GM19468 (cell line): ENCODE measurements around the gene SHCBP1L.
"Not testable (repeated sequence)": the region's sequence is repeated elsewhere in the genome, so short reads cannot be mapped to it uniquely, and the experiment has no call there.

ENCODE experiments used
- ATAC-seq: cut with Tn5 transposase; IDR thresholded peaks from one replicate; pipeline ENCODE4 v1.9.1; 2021; ENCODE audit warnings: mild to moderate bottlenecking, moderate library complexity, moderate number of reproducible peaks; ENCODE audit not compliant: unreplicated experiment; ENCODE audit errors: extremely low read depth

The SHCBP1L gene

DNA sequence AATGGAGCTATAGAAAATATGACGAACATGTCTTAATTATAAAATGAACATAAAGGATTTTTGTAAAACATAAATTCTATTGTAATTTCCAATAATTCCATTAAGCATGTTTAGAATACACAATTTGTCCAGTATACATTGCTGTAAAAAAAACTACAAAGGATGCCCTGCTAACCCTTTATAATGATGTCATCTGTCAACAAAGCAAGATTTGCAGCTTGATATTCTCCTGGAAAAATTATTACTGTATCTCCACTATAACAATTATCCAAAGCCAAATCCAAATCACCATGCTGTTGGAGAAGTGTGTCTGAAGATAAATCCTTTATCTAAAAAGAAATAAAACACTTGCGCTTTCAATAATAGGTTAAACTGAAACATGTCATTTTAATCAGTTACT, 47.6 kb downstream of the SHCBP1L start:
- ATAC-seq: no peak

DNA sequence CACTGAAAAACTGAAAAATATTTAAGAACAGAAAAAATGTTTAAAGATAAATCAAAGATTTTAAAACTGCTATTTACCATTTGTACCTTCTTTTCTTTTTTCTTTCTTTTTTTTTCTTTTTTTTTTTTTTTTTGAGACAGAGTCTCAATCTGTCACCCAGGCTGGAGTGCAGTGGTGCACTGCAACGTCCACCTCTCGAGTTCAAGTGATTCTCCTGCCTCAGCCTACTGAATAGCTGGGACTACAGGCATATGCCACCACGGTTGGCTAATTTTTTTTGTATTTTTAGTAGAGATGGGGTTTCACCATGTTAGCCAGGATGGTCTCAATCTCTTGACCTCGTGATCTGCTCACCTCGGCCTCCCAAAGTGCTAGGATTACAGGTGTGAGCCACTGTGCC, 51.0 kb downstream of the SHCBP1L start:
- ATAC-seq: not testable (repeated sequence)

DNA sequence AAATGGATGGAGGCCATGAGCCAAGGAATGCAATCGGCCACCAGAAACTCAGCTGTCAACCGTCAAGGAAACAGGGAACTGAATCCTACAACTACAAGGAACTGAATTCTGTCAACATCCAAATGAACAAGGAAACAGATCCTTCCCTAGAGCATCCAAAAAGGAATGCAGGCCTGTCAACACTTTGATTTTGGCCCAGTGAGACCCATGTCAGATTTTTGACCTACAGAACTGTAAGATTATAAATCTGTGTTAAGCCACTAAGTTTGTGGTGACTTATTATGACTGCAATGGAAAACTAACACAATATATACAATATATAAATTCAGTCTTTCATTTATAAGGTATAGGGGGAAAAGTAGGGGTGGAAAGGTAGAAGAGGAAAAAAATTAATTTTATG, 55.3 kb downstream of the SHCBP1L start:
- ATAC-seq: no peak

DNA sequence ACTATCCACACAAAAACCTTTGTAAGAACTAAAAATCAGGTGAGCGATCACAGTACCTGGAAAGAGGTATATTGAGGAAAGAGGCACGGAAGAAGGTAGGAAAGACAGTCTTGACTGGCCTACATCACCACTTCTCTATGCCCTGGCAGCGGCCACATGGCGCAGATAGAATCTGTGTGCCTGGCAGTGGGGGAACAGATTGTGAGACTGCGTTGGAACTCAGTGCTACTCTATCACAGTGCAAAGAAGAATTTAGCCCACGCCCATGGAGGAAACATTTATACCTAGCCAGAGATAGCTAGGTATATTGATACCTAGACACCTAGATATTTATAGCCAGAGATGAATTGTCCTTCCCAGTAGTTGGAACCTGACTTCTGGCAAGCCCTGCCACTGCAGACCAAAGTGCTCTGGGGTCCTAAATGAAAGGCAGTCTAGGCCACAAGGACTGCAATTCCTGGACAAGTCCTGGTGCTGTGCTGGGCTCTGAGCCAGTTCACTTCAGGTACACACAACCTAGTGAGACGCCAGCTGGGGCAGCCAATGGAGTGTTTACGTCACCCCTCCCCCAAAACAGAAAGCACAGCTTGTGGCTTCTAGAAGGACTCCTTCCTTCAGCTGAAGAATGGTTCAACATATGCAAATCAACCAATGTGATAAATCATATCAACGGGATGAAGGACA, 61.9 kb downstream of the SHCBP1L start:
- ATAC-seq: no peak

GRCh38 chr1:182889997-182890396, 63.0 kb downstream of the SHCBP1L start:
- no peak for ATAC-seq

DNA sequence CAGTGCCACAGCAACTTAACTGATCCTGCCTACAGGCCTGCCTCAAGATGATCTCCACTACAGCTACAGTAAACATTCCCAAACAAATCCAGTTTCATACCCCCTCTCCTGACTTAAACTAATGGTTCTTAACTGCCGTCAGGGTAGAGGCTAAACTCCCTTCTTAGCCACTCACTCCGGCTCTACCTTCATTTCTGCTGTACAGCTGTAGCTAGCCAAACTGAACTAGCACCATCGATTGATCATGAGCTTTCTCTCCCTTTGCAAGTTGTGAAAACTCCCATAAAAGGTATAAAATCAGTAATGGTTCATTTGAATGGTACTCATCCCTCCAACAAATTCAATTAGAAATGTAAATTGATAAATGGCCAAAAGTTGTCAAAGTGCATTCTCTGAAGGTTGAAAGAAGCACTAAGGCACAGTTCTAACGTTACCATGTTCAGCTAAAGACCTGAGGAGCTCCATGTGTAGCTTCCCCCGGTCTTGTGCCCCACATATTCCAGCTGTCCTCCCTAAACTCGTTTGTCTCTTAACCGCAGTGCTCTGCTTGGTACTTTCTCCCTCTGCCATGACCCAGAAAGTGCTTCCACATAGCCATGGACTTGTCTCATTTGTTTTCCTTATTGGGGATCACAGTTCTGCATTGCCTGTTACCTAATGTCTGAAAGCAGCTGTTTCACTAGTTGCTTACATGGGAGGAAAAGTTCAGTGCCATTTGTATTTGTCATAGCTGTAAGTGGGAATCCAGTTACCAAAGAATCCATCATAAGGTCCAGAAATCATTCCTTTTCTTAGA, 64.0 kb downstream of the SHCBP1L start:
- no peak for ATAC-seq

DNA sequence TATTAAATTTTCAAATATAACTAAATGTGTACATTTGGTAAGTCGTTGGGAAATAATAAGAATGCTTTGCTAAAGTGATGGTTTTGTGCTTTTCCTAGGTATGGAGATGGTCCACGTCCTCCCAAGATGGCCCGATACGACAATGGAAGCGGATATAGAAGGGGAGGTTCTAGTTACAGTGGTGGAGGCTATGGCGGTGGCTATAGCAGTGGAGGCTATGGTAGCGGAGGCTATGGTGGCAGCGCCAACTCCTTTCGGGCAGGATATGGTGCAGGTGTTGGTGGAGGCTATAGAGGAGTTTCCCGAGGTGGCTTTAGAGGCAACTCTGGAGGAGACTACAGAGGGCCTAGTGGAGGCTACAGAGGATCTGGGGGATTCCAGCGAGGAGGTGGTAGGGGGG, 66.0 kb downstream of the SHCBP1L start:
- no peak for ATAC-seq

DNA sequence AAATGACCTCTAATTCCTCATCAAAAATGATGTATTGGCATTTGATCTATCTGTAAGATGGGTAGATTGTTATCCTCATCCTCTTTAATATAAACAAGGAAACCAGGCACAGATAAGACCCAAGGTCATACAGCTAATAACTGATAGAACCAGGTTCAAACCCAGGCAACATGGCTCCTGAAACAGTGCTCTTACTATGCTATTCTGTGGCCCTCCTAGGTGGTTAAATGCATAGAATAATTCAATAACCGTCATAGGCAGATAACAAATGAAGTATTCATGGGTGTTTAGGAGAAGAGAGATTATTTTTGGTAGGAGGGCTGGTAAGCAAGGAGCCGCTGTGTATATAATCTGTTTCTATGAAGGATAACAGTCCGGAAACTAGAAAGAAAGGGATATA, 67.4 kb downstream of the SHCBP1L start:
- no peak for ATAC-seq

- ATAC-seq: no peak
These were observed 68.1 kb downstream of the SHCBP1L start for GRCh38 chr1:182884872-182885271.

DNA sequence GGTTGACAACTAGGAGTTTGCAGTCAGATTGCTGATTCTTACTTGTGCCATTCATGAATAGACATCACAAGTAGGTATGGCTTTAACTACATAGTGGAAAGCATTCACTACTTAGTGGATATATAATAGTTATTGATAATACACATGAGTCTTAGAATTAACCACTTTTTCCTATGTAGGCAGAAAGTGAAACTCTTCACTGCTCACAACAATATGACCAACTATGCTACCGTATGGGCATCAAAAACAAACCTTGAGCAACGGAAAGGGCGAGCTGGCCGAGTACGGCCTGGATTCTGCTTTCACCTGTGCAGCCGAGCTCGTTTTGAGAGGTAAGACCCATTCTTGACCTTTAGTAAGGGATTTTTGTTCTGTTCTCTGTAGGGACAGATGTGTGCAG, 75.1 kb downstream of the SHCBP1L start:
- no peak for ATAC-seq

- ATAC-seq: no peak
These were observed 75.6 kb downstream of the SHCBP1L start for GRCh38 chr1:182877331-182877730.

DNA sequence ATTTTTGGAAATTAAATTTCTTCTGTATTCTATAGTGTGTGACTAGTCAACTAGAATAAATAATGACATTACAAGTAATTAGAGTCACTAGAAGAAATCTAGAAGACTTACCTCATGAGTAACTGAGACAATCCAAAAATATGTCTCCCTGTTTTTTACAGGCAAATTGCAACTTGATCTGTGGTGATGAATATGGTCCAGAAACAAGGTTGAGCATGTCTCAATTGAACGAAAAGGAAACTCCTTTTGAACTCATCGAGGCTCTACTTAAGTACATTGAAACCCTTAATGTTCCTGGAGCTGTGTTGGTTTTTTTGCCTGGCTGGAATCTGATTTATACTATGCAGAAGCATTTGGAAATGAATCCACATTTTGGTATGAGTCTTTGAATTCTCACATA, 77.1 kb downstream of the SHCBP1L start:
- ATAC-seq: no peak

DNA sequence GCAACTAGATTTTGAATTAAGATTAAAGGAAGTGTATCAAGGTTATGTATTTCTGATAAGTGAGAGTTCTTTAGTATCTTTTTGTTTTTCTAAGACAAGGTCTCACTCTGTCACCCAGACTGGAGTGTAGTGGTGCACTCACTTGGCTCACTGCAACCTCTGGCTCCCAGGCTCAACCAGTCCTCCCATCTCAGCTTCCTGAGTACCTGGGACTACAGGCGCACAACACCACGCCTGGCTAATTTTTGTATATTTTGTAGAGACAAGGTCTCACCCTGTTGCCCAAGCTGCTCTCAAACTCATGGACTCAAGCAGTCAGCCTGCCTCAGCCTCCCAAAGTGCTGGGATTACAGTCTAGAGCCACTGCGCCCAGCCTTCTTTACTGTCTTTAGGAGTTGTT, 80.1 kb downstream of the SHCBP1L start:
- ATAC-seq: no peak

GRCh38 chr1:182869241-182869666, 83.7 kb downstream of the SHCBP1L start:
- ATAC-seq: no peak

DNA sequence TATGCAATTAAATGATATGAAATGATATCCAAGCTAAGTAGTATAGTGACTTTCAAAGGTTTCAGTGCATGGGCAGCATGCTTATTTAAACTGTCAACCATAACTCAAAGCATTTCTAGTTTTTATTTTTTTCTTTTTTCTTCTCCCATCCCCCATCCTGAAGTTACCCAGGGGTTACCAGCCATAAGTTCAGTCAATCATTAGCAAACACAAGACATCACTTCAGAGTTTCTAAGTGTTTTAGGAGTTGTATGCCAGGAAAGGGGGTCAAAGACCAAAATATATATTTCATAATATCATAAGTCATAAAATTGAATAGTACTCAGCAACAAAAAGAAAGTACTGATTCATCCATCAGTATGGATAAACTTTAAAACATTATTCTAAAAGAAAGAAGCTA, 85.1 kb downstream of the SHCBP1L start:
- ATAC-seq: no peak

GRCh38 chr1:182863940-182864339, 89.0 kb downstream of the SHCBP1L start:
- ATAC-seq: no peak

DNA sequence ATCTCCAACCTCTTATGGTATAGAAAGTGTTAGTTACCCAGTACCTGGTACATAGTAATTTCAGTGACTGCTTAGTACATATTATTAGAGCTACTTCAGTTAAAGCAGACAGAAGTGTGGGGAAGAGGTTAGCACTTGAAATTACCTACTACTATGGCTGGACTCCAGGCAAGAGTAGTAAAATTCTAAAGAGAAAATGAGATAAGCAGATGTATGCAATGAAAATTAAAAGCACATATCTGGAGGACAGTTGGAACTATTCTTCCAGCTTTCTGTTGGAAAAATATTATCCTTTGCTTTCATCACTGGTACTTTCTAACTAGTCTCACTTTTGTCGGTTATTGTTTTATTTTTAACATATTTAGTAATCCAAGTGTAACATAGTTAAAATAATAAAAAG, 90.1 kb downstream of the SHCBP1L start:
- no peak for ATAC-seq

- no peak for ATAC-seq
These were observed 91.0 kb downstream of the SHCBP1L start for GRCh38 chr1:182861994-182862393.

DNA sequence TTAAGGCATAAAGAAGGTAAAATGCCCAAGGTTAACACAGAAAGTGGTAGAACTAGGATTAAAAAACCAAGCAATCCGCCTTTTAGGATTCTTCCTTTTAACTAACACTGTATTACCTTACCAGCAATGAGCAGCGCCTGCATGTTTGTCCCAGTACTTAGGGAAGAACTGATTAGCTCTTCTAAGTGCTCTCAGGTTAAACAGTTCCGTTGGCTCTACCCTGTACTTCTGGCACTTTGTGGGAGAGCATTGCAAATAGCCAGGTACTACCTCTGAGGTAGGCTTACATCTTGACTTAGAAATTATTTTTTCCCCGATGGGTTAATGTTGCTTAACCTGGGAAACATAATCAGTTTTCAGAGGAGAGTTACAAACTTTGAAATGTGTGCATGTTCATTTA, 92.3 kb downstream of the SHCBP1L start:
- ATAC-seq: no peak

- no peak for ATAC-seq
These were observed 95.8 kb downstream of the SHCBP1L start for GRCh38 chr1:182857212-182857611.

GRCh38 chr1:182855911-182856310, 97.1 kb downstream of the SHCBP1L start:
- ATAC-seq: no peak

GRCh38 chr1:182851825-182852224, 101.1 kb downstream of the SHCBP1L start:
- no peak for ATAC-seq
